Ovary (tissue), 9 donors: Measurements from ENCODE around the gene AMOTL1. TPM values are rescaled to one million over a fixed set of nuclear protein-coding genes. Genes with fewer than 3 reads are reported as not detected.

ENCODE experiments used
- DNase-seq, 5 donors: peaks; one replicate each; pipeline ENCODE4 v3.0.0-alpha.2; 2019 to 2020
- H3K27ac ChIP-seq, 2 donors: fragments of 200-600 bp; one replicate each; pipeline versions ENCODE4 v1.5.1 to v1.8.0; 2019 to 2022
- H3K27me3 ChIP-seq: fragments of 200-600 bp; one replicate; pipeline ENCODE4 v1.8.0; 2022
- H3K36me3 ChIP-seq: fragments of 200-600 bp; sonication (generic); one replicate; pipeline ENCODE4 v1.5.1; 2019
- H3K4me1 ChIP-seq: one replicate; pipeline ENCODE4 v1.8.1; 2013; ENCODE audit warnings: mild to moderate bottlenecking, moderate library complexity; ENCODE audit not compliant: insufficient read depth
- H3K4me3 ChIP-seq: fragments of 200-600 bp; sonication (generic); one replicate; pipeline ENCODE4 v1.5.1; 2017
- H3K9me3 ChIP-seq, 2 donors: fragments of 200-600 bp in 1 of 2; sonication (generic) in 1 of 2; one replicate each; pipeline versions ENCODE4 v1.5.1 to v1.8.1; 2013 to 2019; ENCODE audit warnings: mild to moderate bottlenecking in 1 of 2, moderate library complexity in 1 of 2
- EP300 ChIP-seq: sonication (generic); formaldehyde crosslinking; IDR thresholded peaks from one replicate; pipeline ENCODE4 v1.6.1; 2017; ENCODE audit warnings: antibody characterized with exemption
- POLR2A ChIP-seq: fragments of 450-650 bp; IDR thresholded peaks from one replicate; pipeline ENCODE4 v1.6.1; 2017; ENCODE audit warnings: antibody characterized with exemption, mild to moderate bottlenecking, moderate library complexity
- WGBS, 3 donors: extraction: QIAGEN DNeasy Blood & Tissue Kit in 1 of 3; methylation state at CpG; one replicate each; pipeline versions ENCODE4 v1.1.5 to v1.1.7; 2013 to 2017; 5-methylcytosine and 5-hydroxymethylcytosine counted together
- intact Hi-C, 4 donors: fragments of 100-400 bp; cut with DNase I; formaldehyde crosslinking; loops; one replicate each; pipeline versions ENCODE4 v1.11.0 to v1.15.1; 2022 to 2023
- polyA plus RNA-seq, 2 donors: library from polyadenylated mRNA; stranded (reverse); fragments of 200-250 nt in 1 of 2; fragments of 350-450 nt in 1 of 2; fragmentation: Illumina TruSeq in 1 of 2; extraction: RNeasy Lipid Tissue Mini Kit (QIAGEN cat#74804) in 1 of 2; gene quantifications; one replicate each; pipeline ENCODE4 v1.2.3, GENCODE V29; 2013 to 2014
- total RNA-seq, 7 donors: library from RNA; depleted of rRNA in 2 of 7; stranded (reverse); fragments of >200 nt in 2 of 7; fragmentation: NEBNext Ultra II Directional in 3 of 7; extraction: Animal tissue kit (Norgen Biotek cat#: 25700) in 3 of 7; gene quantifications; one replicate each; pipeline versions ENCODE4 v1.1.0 to v1.2.4, GENCODE V29; 2016 to 2023
- TF ChIP-seq, protein P1 (sequence below), 3 donors: fragments of 450-650 bp in 2 of 3; fragments of 200-600 bp in 1 of 3; IDR thresholded peaks; one replicate each; pipeline versions ENCODE4 v1.5.1 to v1.8.0; 2016 to 2022; ENCODE audit warnings: antibody characterized with exemption in 3 of 3, mild to moderate bottlenecking in 1 of 3
- donor health status: DM: no; HTN: no; CAD: no; lungs with moderate emphysema.
- donor health status: DM: no; HTN: no; CAD: no.
- donor health status: Bipolar disorder and iron deficiency.
- donor health status: DM: yes; HTN: yes; CAD: no.
- donor health status: DM: no; HTN: no; CAD: no.
- donor health status: DM: yes; HTN: yes; CAD: no.

The AMOTL1 gene
- total and polyA plus RNA-seq, 9 donors, result 5.4 to 24.8 (median 13.6) TPM

DNA sequence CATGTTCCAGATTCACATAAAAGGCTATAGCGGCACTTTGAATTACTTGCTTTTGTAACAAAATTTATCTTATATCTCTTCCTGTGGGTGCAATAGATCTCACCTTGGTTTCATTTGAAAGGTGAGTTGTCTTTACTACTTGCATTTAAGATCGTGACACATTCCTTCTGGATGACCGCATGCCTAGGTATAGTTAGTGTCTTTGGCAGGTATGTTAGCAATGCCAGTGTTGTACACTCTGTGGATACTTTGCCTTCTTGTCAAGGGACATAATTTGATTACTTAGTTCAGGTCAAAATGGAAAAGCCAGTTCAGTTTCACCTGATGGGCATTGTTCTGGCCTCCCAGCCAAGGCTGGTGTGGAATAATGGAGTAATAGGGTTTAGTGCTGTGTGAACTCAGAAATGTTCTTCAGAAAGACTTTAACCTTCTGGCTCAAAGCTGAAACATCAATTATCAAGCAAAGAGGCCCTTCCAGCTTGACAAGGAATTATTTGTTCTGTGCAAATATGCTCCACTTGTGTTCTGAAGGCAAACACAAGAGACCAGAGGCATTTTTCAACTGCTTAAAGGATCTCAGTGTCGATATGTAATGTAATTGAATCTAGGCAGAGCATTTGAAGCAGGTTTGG lies 64.6 kb downstream of the AMOTL1 start:
- DNase-seq, result no peak
- intact Hi-C loops, result no loop called here
- Histone ChIP-seq H3K27me3 (no peaks in the 10 kb centered on the region), H3K4me1 (peaks cover 3% of the 10 kb centered on the region), H3K27ac (no peak overlapping the region), H3K4me3 (no peak overlapping the region), H3K36me3 (no peaks in the 10 kb centered on the region), H3K9me3 (no peaks in the 10 kb centered on the region)
- TF ChIP-seq EP300, result no peak
- TF ChIP-seq POLR2A, result no peak
- TF ChIP-seq, protein P1, sequence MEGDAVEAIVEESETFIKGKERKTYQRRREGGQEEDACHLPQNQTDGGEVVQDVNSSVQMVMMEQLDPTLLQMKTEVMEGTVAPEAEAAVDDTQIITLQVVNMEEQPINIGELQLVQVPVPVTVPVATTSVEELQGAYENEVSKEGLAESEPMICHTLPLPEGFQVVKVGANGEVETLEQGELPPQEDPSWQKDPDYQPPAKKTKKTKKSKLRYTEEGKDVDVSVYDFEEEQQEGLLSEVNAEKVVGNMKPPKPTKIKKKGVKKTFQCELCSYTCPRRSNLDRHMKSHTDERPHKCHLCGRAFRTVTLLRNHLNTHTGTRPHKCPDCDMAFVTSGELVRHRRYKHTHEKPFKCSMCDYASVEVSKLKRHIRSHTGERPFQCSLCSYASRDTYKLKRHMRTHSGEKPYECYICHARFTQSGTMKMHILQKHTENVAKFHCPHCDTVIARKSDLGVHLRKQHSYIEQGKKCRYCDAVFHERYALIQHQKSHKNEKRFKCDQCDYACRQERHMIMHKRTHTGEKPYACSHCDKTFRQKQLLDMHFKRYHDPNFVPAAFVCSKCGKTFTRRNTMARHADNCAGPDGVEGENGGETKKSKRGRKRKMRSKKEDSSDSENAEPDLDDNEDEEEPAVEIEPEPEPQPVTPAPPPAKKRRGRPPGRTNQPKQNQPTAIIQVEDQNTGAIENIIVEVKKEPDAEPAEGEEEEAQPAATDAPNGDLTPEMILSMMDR (IDR thresholded peaks at IDR 0.05), result no peak
- WGBS, 3 donors, result 97% methylated on average over 4 of the region's 4 CpGs

DNA sequence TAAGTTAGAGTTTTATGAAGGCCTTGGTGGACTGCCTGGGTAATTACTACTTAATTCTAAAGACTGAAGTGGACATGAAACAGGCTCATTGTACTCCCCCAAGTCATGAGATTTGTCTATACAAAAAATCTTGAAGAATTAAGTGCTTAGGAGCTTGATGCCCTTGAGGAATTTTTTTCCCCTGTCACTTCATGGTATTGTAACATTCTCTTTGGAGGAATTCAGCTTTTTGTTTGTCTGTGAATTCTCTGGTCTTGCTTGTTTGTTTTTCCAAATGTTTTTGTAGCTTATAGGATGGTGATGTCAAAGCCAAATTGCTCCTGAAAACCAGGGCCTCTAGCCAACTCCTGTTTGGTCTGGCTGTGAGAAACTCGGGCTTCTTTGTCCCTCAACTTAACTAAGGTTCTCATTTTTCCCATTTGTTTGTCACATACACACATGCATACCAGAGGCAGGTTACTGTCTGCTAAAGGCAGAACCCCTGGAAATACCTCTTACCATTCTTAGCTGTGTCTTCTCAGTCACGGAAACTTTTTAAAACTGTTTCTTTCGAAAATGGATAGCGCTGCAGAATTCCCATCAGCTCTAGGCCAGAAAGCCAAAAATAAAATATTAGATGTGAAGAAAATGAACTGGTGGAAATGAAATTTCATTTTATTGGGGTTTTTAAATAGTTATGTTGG lies 66.9 kb downstream of the AMOTL1 start:
- Histone ChIP-seq H3K27ac (no peak overlapping the region), H3K4me3 (no peak overlapping the region), H3K4me1 (peaks cover 3% of the 10 kb centered on the region), H3K27me3 (no peaks in the 10 kb centered on the region), H3K9me3 (no peaks in the 10 kb centered on the region), H3K36me3 (no peaks in the 10 kb centered on the region)
- DNase-seq, result no peak
- TF ChIP-seq, protein P1 (IDR thresholded peaks at IDR 0.05), result no peak
- 55 to 74% (median 61%) methylated on average over 4 of the region's 4 CpGs for WGBS, 3 donors
- intact Hi-C loops, result no loop called here

DNA sequence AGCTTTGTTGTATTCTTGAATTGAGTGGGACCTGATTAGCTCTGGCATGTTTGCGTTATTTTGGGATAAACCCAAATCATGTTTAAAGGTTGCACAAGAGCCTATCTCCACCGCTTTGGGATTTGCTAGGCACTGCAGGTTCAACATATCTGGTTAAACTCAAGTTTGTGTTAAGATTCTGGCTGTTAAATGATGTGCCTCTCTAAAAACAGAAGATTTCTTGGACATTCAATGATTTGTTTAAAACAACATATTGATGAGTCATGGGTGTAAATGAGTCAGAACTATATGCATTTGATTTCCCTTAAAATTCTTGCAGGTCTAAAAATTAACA lies 67.4 kb downstream of the AMOTL1 start:
- no peak for DNase-seq
- Histone ChIP-seq H3K27me3 (no peaks in the 10 kb centered on the region), H3K9me3 (no peaks in the 10 kb centered on the region), H3K27ac (no peak overlapping the region), H3K4me1 (peaks cover 3% of the 10 kb centered on the region), H3K36me3 (no peaks in the 10 kb centered on the region), H3K4me3 (no peak overlapping the region)
- TF ChIP-seq EP300, result no peak
- TF ChIP-seq, protein P1 (IDR thresholded peaks at IDR 0.05), result no peak
- TF ChIP-seq POLR2A, result no peak
- 49 to 81% (median 59%) methylated on average over 2 of the region's 2 CpGs for WGBS, 3 donors
- intact Hi-C loops, result no loop called here

DNA sequence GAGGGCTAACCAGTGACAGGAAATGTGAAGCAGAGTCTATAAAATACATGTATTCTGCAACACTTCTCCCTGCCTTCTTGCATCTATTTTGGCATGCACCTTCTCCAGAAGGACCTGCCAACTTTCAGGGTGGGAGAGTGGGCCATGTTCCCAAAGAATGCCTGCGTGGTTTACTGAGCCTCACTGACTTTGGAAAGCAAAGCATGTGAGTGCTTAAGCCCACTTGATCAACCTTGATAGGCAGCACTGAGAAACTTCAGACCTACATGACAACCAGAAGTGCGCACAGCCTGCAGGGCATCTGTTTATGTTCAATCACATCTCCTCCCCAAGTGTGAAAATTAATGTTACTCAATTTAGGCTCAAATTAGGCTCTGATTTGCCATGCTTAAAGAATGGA lies 69.2 kb downstream of the AMOTL1 start:
- Histone ChIP-seq H3K36me3 (no peaks in the 10 kb centered on the region), H3K27ac (no peak overlapping the region), H3K4me3 (no peak overlapping the region), H3K27me3 (no peaks in the 10 kb centered on the region), H3K9me3 (no peaks in the 10 kb centered on the region), H3K4me1 (peaks cover 3% of the 10 kb centered on the region)
- 81 to 87% (median 82%) methylated on average over 2 of the region's 2 CpGs for WGBS, 3 donors
- TF ChIP-seq EP300 (no peak), POLR2A (no peak)
- TF ChIP-seq, protein P1 (IDR thresholded peaks at IDR 0.05), result no peak
- intact Hi-C loops, result no loop called here
- no peak for DNase-seq
